Peyer's patch (tissue), 4 donors: ENCODE measurements around the gene DOHH. TPM values are rescaled to one million over a fixed set of nuclear protein-coding genes. Genes with fewer than 3 reads are reported as not detected.

Experiments used
- DNase-seq, 3 donors: peaks; one replicate each; pipeline ENCODE4 v3.0.0-alpha.2; 2017 to 2019
- H3K27ac ChIP-seq, 4 donors: fragments of 200-600 bp; sonication (generic); one replicate each; pipeline ENCODE4 v1.5.1; 2016 to 2019
- H3K27me3 ChIP-seq, 2 donors: fragments of 200-600 bp; sonication (generic); one replicate each; pipeline ENCODE4 v1.5.1; 2019
- H3K36me3 ChIP-seq, 3 donors: fragments of 200-600 bp; sonication (generic); one replicate each; pipeline ENCODE4 v1.5.1; 2016 to 2019
- H3K4me1 ChIP-seq, 4 donors: fragments of 200-600 bp; sonication (generic); one replicate each; pipeline ENCODE4 v1.5.1; 2016 to 2019
- H3K4me3 ChIP-seq, 4 donors: fragments of 200-600 bp; sonication (generic); 1 replicate in 3 of 4; 2 replicates in 1 of 4; pipeline ENCODE4 v1.5.1; 2016 to 2019; ENCODE audit warnings: mild to moderate bottlenecking in 1 of 4
- H3K9me3 ChIP-seq, 4 donors: fragments of 200-600 bp; sonication (generic); one replicate each; pipeline ENCODE4 v1.5.1; 2016 to 2019; ENCODE audit warnings: mild to moderate bottlenecking in 1 of 4
- POLR2A ChIP-seq, 2 donors: fragments of 450-650 bp; IDR thresholded peaks; one replicate each; pipeline ENCODE4 v1.5.1; 2017; ENCODE audit warnings: antibody characterized with exemption in 2 of 2, mild to moderate bottlenecking in 2 of 2, moderate library complexity in 2 of 2
- total RNA-seq, 4 donors: library from RNA; depleted of rRNA; stranded (reverse); fragments of >200 nt; gene quantifications; one replicate each; pipeline ENCODE4 v1.1.0, GENCODE V29; 2016
- TF ChIP-seq, protein P1 (sequence below), 6 experiments: fragments of 450-650 bp in 4 of 6; fragments of 200-600 bp in 2 of 6; sonication (generic) in 1 of 6; IDR thresholded peaks; one replicate each; pipeline ENCODE4 v1.5.1; 2017 to 2019; ENCODE audit warnings: antibody characterized with exemption in 6 of 6, mild to moderate bottlenecking in 3 of 6, moderate library complexity in 1 of 6

The DOHH gene
- total RNA-seq, 4 donors from 2014 or later, result 5.6 to 10.2 (median 9.5) TPM

DNA sequence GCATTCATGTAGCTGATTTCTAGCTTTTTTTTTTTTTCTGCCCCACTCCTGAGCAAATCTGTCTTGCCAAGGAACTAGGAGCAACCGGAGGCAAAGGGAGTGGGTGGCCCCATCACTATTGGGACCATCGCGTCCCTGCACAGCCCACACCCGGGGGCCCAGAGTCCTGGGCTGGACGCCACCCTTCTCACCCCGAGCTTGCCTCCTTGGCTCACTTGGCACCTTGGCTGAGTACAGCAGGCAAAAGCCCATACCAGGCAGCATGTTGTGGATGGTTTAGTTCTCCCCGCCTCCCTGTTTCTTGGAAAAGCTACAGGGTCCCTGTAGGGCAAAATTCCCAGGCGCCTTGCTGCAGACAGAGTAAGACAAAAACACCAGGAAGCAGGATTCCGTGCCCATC, 33.8 kb downstream of the DOHH start:
- no peaks in the 10 kb centered on the region for H3K27me3 ChIP-seq
- no peak for DNase-seq
- H3K4me1 ChIP-seq, result no peaks in the 10 kb centered on the region
- no peaks in the 10 kb centered on the region for H3K9me3 ChIP-seq
- H3K36me3 ChIP-seq, result peaks cover 0 to 18% (median 0%) of the 10 kb centered on the region in 3 donors
- TF ChIP-seq POLR2A (IDR thresholded peaks at IDR 0.05), result no peak
- TF ChIP-seq, protein P1, sequence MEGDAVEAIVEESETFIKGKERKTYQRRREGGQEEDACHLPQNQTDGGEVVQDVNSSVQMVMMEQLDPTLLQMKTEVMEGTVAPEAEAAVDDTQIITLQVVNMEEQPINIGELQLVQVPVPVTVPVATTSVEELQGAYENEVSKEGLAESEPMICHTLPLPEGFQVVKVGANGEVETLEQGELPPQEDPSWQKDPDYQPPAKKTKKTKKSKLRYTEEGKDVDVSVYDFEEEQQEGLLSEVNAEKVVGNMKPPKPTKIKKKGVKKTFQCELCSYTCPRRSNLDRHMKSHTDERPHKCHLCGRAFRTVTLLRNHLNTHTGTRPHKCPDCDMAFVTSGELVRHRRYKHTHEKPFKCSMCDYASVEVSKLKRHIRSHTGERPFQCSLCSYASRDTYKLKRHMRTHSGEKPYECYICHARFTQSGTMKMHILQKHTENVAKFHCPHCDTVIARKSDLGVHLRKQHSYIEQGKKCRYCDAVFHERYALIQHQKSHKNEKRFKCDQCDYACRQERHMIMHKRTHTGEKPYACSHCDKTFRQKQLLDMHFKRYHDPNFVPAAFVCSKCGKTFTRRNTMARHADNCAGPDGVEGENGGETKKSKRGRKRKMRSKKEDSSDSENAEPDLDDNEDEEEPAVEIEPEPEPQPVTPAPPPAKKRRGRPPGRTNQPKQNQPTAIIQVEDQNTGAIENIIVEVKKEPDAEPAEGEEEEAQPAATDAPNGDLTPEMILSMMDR (IDR thresholded peaks at IDR 0.05), result no peak
- peak overlapping the region in 2 of 4 donors; percentile 17 to 31 for H3K27ac ChIP-seq
- H3K4me3 ChIP-seq, result no peak overlapping the region

DNA sequence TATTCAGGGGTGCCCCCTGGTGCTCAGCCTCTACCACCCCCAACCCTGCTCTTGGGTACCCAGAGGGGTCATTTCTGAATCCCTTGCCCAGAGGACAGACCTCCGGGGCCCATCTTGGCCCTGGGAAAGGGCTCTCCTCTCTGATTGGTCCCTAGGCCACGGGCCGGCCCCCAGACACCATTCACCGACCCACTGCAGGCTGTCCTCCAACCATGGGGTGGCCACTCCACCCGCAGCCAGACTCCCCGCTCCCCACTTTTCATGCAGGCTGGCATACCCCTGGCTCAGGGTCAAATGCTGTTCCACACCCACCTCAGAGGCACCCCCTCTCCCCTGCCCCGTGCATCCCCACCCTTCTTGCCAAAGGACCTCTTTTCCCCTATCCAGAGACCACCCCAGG, 34.9 kb downstream of the DOHH start:
- TF ChIP-seq POLR2A (IDR thresholded peaks at IDR 0.05), result no peak
- TF ChIP-seq, protein P1 (IDR thresholded peaks at IDR 0.05), result no peak
- no peaks in the 10 kb centered on the region for H3K4me1 ChIP-seq

DNA sequence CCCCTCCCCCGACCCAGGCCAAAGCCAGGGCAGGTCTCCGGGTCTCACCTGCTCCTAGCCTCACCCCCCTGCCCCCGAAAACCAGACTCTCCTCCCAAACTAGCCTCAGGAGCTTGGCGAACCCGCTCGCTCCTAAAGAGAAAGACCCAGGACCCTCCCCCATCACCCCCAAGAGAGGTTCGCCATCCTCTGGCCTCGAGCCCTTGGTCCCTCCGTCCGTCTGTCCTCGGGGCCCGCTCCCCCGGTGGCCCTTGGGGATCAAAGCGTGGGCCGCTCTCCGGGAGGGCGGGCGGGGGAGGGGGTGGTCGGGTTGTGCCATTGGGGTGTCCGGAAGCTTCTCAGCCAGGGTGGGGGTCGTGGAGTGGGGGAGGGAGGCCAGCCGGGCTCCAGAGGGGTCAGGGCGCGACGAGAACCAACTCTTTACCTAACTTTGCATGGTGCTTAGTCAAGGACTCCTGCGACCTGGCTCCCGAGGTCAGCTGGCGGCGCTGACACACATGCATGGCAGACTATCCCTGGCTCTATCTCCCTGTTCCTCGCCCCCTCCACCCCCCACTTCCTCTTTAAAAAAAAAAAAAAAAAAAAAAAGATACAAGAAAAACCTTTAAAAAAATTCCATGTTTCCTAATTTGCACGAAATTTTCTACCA, 35.8 kb downstream of the DOHH start:
- H3K4me3 ChIP-seq, result no peak overlapping the region
- no peak for DNase-seq
- TF ChIP-seq, protein P1 (IDR thresholded peaks at IDR 0.05), result no peak
- TF ChIP-seq POLR2A (IDR thresholded peaks at IDR 0.05), result no peak
- no peaks in the 10 kb centered on the region for H3K4me1 ChIP-seq
- H3K36me3 ChIP-seq, result peaks cover 0 to 23% (median 0%) of the 10 kb centered on the region in 3 donors
- no peaks in the 10 kb centered on the region for H3K27me3 ChIP-seq
- H3K27ac ChIP-seq, result no peak overlapping the region
- no peaks in the 10 kb centered on the region for H3K9me3 ChIP-seq

More for the DNA sequence above, 34.9 kb downstream of the DOHH start:
- peaks cover 0 to 18% (median 0%) of the 10 kb centered on the region in 3 donors for H3K36me3 ChIP-seq
- no peaks in the 10 kb centered on the region for H3K27me3 ChIP-seq
- no peak for DNase-seq
- H3K4me3 ChIP-seq, result no peak overlapping the region
- H3K27ac ChIP-seq, result peak overlapping the region in 1 of 4 donors; percentile 31
- no peaks in the 10 kb centered on the region for H3K9me3 ChIP-seq

DNA sequence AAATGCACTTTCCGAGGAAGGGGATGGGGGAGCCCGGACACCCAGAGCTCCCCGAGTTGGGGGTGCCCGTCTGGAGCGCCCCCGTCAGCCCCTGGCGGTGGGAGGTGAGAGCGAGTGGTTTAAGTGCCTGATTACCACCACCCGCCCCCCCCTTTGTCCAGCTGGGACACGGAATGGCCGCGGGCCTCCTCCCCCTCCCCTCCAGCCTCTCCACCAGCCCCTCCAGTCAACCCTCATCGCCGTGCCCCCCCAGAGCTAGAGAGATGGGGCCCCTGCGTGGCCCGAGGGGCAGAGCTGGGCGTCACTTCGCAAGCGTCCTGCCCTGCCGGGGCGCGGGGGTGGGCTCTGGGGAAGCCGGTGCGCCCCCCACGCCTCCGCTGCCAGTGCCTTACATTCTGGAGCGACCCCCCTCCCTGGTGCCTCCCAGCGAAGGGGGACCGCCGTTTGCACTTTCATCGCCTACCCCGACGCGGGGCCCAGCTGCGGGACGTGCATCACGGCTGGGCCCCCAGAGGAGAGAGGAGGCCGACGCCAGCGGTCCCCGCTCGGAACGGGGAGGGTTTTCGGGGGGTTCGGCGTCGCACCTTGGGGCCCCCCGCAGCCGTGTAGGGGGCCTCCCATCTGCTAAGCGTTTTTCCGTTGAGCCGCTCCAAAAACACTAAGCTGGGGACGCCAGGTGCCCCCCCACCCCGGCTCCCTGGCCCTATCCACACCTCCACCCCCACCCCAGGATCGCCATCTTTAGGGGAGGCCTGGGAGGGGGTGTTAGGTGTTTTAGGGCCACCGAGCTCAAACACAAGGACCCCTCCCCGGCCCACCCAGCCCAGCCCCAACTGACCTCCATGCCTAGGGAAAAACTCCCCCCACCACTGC, 36.5 kb downstream of the DOHH start:
- no peaks in the 10 kb centered on the region for H3K27me3 ChIP-seq
- TF ChIP-seq POLR2A (IDR thresholded peaks at IDR 0.05), result no peak
- TF ChIP-seq, protein P1 (IDR thresholded peaks at IDR 0.05), result no peak
- H3K4me3 ChIP-seq, result no peak overlapping the region
- peaks cover 0 to 5% (median 0%) of the 10 kb centered on the region in 4 donors for H3K4me1 ChIP-seq
- H3K9me3 ChIP-seq, result no peaks in the 10 kb centered on the region
- peak overlapping the region in 1 of 4 donors; percentile 42 for H3K27ac ChIP-seq
- no peak for DNase-seq
- peaks cover 0 to 23% (median 0%) of the 10 kb centered on the region in 3 donors for H3K36me3 ChIP-seq

DNA sequence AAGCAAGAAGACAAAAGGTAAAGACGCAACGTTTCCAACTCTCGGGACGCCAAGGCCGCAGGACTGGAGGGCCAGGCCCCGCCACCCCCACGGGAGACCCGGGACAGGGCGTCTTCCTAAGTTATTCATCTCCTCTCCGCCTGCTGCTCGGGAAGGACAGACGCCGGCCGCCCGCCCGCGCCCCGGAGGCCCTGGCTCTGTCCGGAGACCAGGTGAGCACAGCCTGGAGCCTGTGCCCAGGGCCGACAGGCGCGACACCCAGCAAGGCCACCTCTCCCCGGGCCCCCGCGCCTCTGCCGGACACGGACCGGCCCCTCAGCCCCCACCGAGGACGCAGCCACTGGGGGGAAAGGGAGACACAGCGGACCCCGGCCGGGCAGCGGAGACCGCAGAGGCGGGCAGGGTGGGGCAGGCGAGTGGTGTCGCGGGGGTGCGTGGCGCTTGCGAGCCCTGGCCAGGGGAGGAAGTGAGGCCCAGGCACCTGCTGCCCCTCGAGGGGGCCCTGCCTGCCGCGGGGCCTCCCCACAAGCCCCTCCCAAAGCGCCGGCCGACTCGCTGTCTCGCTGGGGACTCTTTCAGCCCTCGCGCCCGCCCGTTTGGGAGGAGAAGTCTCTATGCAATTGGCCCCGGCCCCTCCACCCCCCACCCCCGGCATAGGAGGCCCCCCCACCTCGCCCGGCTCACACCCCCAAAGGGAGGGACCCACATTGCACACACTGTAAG, 37.3 kb downstream of the DOHH start:
- H3K27ac ChIP-seq, result peak overlapping the region in 1 of 4 donors; percentile 42
- TF ChIP-seq, protein P1 (IDR thresholded peaks at IDR 0.05), result no peak
- no peak for TF ChIP-seq POLR2A (IDR thresholded peaks at IDR 0.05)
- H3K27me3 ChIP-seq, result no peaks in the 10 kb centered on the region
- no peak overlapping the region for H3K4me3 ChIP-seq
- H3K4me1 ChIP-seq, result peaks cover 0 to 13% (median 0%) of the 10 kb centered on the region in 4 donors
- H3K9me3 ChIP-seq, result no peaks in the 10 kb centered on the region
- peaks cover 0 to 23% (median 0%) of the 10 kb centered on the region in 3 donors for H3K36me3 ChIP-seq
- no peak for DNase-seq
